OCI-LY1 (cell line): Measurements from ENCODE around the gene ITGA1.

Source experiments
- H2AFZ ChIP-seq: fragments of 200-600 bp; sonication (generic), shearing (Covaris generic); 2 replicates; pipeline ENCODE4 v1.6.0; 2014; ENCODE audit warnings: antibody characterized with exemption, mild to moderate bottlenecking, low read length
- H3F3A ChIP-seq: fragments of 200-600 bp; sonication (generic), shearing (Covaris generic); 2 replicates; pipeline ENCODE4 v1.6.0; 2014; ENCODE audit warnings: mild to moderate bottlenecking, antibody characterized with exemption, low read length, moderate library complexity; ENCODE audit not compliant: insufficient read depth
- H3K27ac ChIP-seq: fragments of 200-600 bp; sonication (generic); 2 replicates; pipeline ENCODE4 v1.5.1; 2014; ENCODE audit warnings: low read length, mixed run types, mild to moderate bottlenecking, low read depth; ENCODE audit not compliant: poor library complexity, severe bottlenecking
- H3K27me3 ChIP-seq: fragments of 200-600 bp; sonication (generic); 2 replicates; pipeline ENCODE4 v1.6.0; 2014; ENCODE audit warnings: antibody characterized with exemption, mild to moderate bottlenecking, low read length, moderate library complexity; ENCODE audit not compliant: insufficient read depth
- H3K36me3 ChIP-seq: fragments of 200-600 bp; sonication (generic); 2 replicates; pipeline ENCODE4 v1.6.1; 2014; ENCODE audit warnings: mild to moderate bottlenecking, antibody characterized with exemption, low read length, moderate library complexity, mixed read lengths; ENCODE audit not compliant: insufficient read depth
- H3K4me1 ChIP-seq: fragments of 200-600 bp; sonication (generic); 2 replicates; pipeline ENCODE4 v1.5.1; 2014; ENCODE audit warnings: mild to moderate bottlenecking, low read length, moderate library complexity; ENCODE audit not compliant: insufficient read depth, severe bottlenecking
- H3K4me2 ChIP-seq: fragments of 200-600 bp; sonication (generic), shearing (Covaris generic); 2 replicates; pipeline ENCODE4 v1.6.1; 2014; ENCODE audit warnings: low read length
- H3K4me3 ChIP-seq: fragments of 200-600 bp; sonication (generic); 2 replicates; pipeline ENCODE4 v1.5.1; 2014; ENCODE audit warnings: low read length, low read depth, mild to moderate bottlenecking, mixed read lengths; ENCODE audit not compliant: poor library complexity, severe bottlenecking
- H3K79me2 ChIP-seq: fragments of 200-600 bp; shearing (Covaris generic); 2 replicates; pipeline ENCODE4 v1.6.1; 2016; ENCODE audit warnings: mixed run types, low read length, mixed read lengths; ENCODE audit not compliant: insufficient read depth
- H3K9ac ChIP-seq: fragments of 200-600 bp; sonication (generic), shearing (Covaris generic); 2 replicates; pipeline ENCODE4 v1.6.1; 2014; ENCODE audit warnings: mild to moderate bottlenecking, low read length, mixed read lengths
- H3K9me2 ChIP-seq: fragments of 200-600 bp; sonication (generic), shearing (Covaris generic); 2 replicates; pipeline ENCODE4 v1.6.1; 2014; ENCODE audit warnings: low read depth, mild to moderate bottlenecking, low read length, mixed read lengths
- H3K9me3 ChIP-seq: fragments of 200-600 bp; shearing (Covaris generic); 2 replicates; pipeline ENCODE4 v1.6.1; 2014; ENCODE audit warnings: low read length, mixed read lengths
- H4K20me1 ChIP-seq: fragments of 200-600 bp; sonication (generic), shearing (Covaris generic); 2 replicates; pipeline ENCODE4 v1.6.0; 2016; ENCODE audit warnings: mild to moderate bottlenecking, low read length; ENCODE audit not compliant: insufficient read depth
- EZH2 ChIP-seq: fragments of 200-600 bp; sonication (generic), shearing (Covaris generic); IDR thresholded peaks from 2 replicates; pipeline ENCODE4 v1.8.0; 2017; ENCODE audit warnings: borderline replicate concordance, mixed run types, mild to moderate bottlenecking, antibody characterized with exemption, low read length, moderate library complexity, mixed read lengths
- TF ChIP-seq, protein P1 (sequence below): fragments of 200-600 bp; sonication (generic), shearing (Covaris generic); IDR thresholded peaks from 2 replicates; pipeline ENCODE4 v1.5.1; 2017; ENCODE audit warnings: mild to moderate bottlenecking, antibody characterized with exemption, low read length, moderate library complexity, mixed read lengths

The ITGA1 gene

GRCh38 chr5:52895075-52895474, 107.4 kb downstream of the ITGA1 start:
- no peak overlapping the region for H2AFZ ChIP-seq
- no peaks in the 10 kb centered on the region for H3K4me1 ChIP-seq
- H3K9me3 ChIP-seq: no peaks in the 10 kb centered on the region
- no peaks in the 10 kb centered on the region for H3K27me3 ChIP-seq
- no peak overlapping the region for H3K4me2 ChIP-seq
- no peaks in the 10 kb centered on the region for H3F3A ChIP-seq
- H4K20me1 ChIP-seq: no peaks in the 10 kb centered on the region
- H3K79me2 ChIP-seq: no peaks in the 10 kb centered on the region
- H3K4me3 ChIP-seq: no peak overlapping the region
- H3K27ac ChIP-seq: no peak overlapping the region
- no peak overlapping the region for H3K9ac ChIP-seq
- H3K9me2 ChIP-seq: no peaks in the 10 kb centered on the region
- H3K36me3 ChIP-seq: no peaks in the 10 kb centered on the region
- no peak for TF ChIP-seq EZH2
- TF ChIP-seq, protein P1, sequence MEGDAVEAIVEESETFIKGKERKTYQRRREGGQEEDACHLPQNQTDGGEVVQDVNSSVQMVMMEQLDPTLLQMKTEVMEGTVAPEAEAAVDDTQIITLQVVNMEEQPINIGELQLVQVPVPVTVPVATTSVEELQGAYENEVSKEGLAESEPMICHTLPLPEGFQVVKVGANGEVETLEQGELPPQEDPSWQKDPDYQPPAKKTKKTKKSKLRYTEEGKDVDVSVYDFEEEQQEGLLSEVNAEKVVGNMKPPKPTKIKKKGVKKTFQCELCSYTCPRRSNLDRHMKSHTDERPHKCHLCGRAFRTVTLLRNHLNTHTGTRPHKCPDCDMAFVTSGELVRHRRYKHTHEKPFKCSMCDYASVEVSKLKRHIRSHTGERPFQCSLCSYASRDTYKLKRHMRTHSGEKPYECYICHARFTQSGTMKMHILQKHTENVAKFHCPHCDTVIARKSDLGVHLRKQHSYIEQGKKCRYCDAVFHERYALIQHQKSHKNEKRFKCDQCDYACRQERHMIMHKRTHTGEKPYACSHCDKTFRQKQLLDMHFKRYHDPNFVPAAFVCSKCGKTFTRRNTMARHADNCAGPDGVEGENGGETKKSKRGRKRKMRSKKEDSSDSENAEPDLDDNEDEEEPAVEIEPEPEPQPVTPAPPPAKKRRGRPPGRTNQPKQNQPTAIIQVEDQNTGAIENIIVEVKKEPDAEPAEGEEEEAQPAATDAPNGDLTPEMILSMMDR: no peak

DNA sequence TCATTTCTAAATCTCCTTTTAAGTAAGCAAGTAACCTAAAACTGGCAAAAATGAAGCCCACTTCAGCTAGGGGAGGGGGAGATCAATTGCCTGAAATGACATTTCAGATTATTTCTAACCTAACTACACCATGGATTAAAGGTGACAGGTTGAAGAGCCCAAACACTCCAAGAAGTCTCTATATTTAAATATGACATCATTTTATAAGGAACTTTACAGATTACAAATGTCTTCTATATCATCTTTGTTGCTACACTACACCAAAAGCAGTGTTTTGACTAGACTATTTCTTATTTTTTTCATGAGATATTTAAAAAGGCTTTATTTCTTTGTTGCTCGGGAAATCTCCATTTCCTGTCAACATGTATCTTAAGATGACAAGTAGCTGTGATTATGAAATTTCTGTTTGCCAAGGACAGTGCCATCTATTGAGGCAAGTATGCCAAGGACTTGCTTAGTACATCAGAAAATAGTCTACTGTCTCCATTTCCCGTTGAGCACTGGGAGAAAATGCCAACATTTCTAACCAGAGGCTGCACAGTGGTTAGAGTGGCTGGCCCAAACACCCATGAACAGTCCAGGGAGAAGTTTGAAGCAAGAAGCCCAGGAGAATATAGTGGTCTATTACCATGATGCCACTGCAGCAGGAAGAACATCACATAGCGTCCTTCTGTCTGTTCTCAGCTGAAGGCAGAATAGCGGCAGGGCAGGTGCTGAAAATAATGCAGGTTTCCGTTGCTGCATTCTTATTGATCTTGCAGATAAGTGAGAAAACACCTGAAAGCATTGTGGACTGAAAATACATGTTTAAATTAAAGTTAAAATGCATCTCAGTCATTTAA, 108.1 kb downstream of the ITGA1 start:
- no peak for TF ChIP-seq EZH2
- TF ChIP-seq, protein P1: no peak
- H3K4me1 ChIP-seq: no peaks in the 10 kb centered on the region

GRCh38 chr5:52896534-52897237, 109.0 kb downstream of the ITGA1 start:
- H3K9me2 ChIP-seq: no peaks in the 10 kb centered on the region
- no peaks in the 10 kb centered on the region for H4K20me1 ChIP-seq
- no peaks in the 10 kb centered on the region for H3K36me3 ChIP-seq
- H3K9ac ChIP-seq: no peak overlapping the region
- no peak overlapping the region for H2AFZ ChIP-seq
- H3K4me1 ChIP-seq: no peaks in the 10 kb centered on the region
- H3K9me3 ChIP-seq: no peaks in the 10 kb centered on the region
- no peaks in the 10 kb centered on the region for H3K27me3 ChIP-seq
- no peaks in the 10 kb centered on the region for H3F3A ChIP-seq
- H3K4me2 ChIP-seq: no peak overlapping the region
- TF ChIP-seq, protein P1: no peak
- no peak for TF ChIP-seq EZH2
- no peak overlapping the region for H3K27ac ChIP-seq
- H3K79me2 ChIP-seq: no peaks in the 10 kb centered on the region
- no peak overlapping the region for H3K4me3 ChIP-seq

More for the DNA sequence above, 108.1 kb downstream of the ITGA1 start:
- Histone ChIP-seq H3K79me2 (no peaks in the 10 kb centered on the region), H3F3A (no peaks in the 10 kb centered on the region), H3K27ac (no peak overlapping the region), H3K4me2 (no peak overlapping the region), H3K27me3 (no peaks in the 10 kb centered on the region), H3K9ac (no peak overlapping the region), H3K36me3 (no peaks in the 10 kb centered on the region), H2AFZ (no peak overlapping the region), H3K4me3 (no peak overlapping the region), H3K9me3 (no peaks in the 10 kb centered on the region), H4K20me1 (no peaks in the 10 kb centered on the region), H3K9me2 (no peaks in the 10 kb centered on the region)
